ENCODE data around the gene SENP8.
"Not testable (repeated sequence)": the region's sequence is repeated elsewhere in the genome, so short reads cannot be mapped to it uniquely, and the experiment has no call there.

SENP8 gene

DNA sequence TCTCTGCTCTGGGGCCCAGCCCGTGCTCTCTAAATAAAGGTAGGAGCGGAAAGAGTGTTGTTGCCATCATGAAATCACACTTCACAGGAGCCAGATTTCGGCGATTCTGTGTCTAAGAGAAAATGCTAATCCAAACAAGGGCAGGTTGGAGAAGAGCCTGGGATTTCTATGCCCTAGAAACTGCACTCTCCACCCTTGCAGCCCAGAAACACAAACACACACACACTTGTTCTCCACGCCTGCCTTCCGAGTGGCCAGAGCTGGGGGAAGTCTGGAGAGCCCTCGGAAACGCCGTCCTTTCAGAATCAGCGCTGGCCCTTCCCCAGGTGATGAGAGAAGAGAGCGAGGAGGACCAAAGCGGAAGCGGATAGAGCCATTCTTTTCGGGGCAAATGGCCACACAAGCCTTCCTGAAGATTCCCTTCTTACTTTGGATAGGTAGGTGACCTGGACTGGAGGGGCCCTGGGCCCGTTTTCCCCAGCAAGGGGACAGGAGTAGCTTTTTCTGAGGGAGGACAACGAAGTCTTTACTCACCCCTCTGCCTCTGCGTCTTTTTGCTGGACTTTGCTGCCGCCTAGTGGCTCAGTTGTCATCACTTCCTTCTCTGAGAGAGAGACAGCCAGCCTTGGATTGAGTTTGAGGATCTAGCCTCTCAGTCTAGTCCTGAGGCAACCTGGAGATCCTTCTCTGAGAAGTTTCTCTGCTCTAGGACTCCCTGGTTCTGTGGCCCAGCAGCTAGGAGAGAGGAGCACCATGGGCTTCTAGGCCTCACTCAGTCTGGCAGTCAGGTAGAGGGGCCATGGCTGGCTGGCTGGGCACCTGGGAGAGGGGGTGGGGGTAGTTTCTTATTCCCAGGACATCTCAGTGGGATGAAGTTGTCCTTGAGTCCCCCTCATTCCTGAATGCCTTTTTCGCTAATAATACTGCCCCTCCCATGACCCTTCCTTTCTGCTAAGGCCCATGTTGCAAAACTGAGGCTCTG, 37.7 kb downstream of the SENP8 start:
- DNase-seq (ENCODE audit: low spot score): peak; percentile 72

- no peak for DNase-seq (ENCODE audit: low spot score)
Observed at GRCh38 chr15:72156928-72157327, 38.7 kb downstream of the SENP8 start.

GRCh38 chr15:72160696-72161245, 42.6 kb downstream of the SENP8 start:
- DNase-seq (ENCODE audit: low spot score): no peak

DNA sequence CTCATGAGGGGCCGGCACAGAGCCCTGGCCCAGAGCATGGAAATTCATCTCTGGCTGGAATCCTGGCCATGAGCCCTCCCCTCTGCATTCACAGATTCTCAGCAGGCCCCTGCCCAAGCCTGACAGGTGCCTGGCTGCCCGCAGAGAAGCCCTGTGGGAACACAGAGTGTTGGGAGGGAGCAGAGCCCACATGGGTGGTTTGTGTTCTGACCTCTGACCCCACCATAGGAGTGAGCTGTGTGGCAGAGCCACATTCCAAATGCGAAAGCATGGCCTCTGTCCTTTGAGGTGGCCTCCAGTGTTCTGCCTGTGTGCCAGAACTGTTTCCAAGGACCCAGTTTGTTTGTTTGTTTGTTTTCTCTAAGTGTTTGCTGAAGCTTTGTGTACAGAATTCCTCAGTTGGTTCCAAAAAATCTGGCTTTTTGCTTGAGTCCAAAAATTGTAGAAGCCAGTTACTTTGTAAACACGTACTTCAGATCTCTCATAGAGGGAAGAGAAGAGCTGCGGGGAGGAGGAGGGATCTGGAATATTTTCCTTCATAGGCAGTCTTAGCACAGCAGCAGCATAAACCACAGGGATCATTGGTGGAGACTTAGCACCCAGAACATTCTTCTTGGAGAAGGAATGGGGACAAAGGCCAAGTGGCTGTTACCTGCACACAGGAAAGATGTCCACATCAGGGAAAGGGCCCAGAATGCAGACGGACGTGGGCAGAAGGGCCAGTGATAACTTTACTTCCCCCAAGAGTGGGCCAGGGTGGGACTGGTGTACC, 43.3 kb downstream of the SENP8 start:
- no peak for DNase-seq (ENCODE audit: low spot score)

GRCh38 chr15:72162569-72162968, 44.4 kb downstream of the SENP8 start:
- DNase-seq (ENCODE audit: low spot score): no peak

GRCh38 chr15:72163719-72164118, 45.5 kb downstream of the SENP8 start:
- no peak for DNase-seq (ENCODE audit: low spot score)

DNA sequence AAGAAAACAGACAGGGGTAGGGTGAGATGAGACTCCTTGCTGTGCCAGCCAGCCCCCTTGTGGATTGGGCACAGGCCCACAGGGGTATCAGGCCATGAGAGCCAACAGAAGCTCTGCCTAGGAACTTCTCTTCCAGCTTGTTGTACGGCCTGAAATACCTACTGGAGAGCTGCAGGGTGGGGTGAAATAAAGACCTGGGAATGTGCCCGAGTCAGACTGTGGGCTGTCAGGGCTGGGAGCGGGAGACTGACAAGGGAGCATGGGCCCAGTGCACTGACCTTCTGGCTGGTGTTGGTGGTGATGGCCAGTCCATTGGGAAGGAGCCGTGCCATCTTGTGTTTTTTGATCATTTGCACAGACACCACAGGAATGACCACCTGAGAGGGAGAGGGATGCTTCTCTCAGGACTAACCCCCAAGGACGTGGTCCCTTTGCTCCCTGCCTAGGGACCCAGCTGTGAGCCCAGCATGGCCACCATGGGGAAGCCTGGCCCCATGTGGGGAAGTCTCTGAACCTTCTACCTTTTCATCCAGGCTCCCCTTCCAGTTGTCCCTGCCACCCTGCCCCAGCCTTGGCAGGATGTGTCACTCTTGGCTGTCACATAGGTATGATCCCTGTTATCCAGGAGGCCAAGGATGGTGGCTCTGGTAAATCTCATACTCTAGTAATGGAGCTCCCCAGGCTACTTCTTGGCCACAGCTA, 48.7 kb downstream of the SENP8 start:
- no peak for DNase-seq (ENCODE audit: low spot score)

GRCh38 chr15:72167445-72167844, 49.2 kb downstream of the SENP8 start:
- no peak for DNase-seq (ENCODE audit: low spot score)

DNA sequence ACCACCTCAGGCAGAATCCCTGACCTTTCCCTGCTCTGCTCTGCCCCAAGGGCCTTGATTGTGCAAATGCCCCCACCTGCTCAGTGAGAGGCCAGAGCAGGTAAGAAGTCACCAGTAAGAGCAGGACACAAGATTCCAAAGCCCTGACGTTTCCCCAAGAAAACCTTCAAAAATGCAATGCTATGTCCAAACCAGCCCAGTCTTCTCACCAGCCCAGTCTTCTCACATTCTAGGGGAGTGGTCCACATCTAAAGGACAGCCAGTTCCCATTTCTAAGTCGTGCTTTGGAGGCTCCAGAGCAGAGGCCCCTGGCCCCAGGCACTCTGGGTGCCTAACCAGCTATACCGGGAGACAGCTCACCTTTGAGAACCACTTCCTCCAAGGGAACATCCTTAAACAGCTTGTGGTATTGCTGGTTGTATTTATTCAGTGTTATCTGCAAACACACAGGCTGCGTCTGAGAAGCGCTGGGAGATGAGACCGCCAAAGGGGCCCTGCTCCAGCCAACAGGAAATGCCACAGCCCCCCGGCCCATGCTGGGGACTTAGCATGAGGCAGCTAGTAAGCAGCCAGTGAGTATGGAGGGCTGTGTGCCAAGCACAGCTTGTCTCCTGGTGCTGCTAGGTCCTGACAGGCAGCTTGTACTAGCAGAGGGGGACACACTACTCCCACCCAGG, 50.1 kb downstream of the SENP8 start:
- no peak for DNase-seq (ENCODE audit: low spot score)

- no peak for DNase-seq (ENCODE audit: low spot score)
Observed at GRCh38 chr15:72168808-72169190, 50.6 kb downstream of the SENP8 start.

- no peak for DNase-seq (ENCODE audit: low spot score)
Observed at GRCh38 chr15:72169236-72169920, 51.2 kb downstream of the SENP8 start.

- no peak for DNase-seq (ENCODE audit: low spot score)
Observed at GRCh38 chr15:72169921-72170611, 51.9 kb downstream of the SENP8 start.

- DNase-seq (ENCODE audit: low spot score): no peak
Observed at GRCh38 chr15:72170691-72171090, 52.5 kb downstream of the SENP8 start.

DNA sequence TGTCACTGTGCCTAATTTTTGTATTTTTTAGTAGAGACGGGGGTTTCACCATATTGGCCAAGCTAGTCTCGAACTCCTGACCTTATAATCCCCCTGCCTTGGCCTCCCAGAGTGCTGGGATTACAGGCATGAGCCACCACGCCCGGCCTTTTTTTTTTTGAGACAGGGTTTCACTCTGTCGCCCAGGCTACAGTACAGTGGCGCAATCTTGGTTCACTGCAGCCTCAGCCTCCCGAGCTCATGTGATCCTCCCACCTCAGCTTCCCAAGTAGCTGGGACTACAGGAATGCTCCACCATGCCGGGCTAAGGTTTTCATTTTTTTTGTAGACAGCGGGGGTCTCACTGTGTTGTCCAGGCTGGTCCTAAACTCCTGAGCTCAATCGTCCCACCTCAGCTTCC, 53.8 kb downstream of the SENP8 start:
- DNase-seq (ENCODE audit: low spot score): not testable (repeated sequence)

GRCh38 chr15:72172796-72173195, 54.6 kb downstream of the SENP8 start:
- no peak for DNase-seq (ENCODE audit: low spot score)

DNA sequence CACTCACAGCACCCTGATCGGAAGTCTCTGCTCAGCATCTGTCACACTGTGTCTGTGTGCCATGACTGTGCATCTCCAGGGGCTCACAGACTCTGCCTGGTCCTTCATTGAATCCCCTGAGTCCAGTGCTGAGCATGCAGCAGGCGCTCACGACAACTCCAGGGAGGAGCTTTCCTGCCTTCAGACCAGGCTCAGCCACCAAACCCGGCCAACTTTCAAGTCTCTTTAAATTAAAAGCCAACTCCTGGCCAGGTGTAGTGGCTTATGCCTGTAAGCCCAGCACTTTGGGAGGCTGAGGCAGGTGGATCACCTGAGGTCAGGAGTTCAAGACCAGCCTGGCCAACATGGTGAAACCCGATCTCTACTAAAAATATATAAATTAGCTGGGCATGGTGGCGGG, 55.2 kb downstream of the SENP8 start:
- no peak for DNase-seq (ENCODE audit: low spot score)

- no peak for DNase-seq (ENCODE audit: low spot score)
Observed at GRCh38 chr15:72173864-72174550, 55.8 kb downstream of the SENP8 start.

DNA sequence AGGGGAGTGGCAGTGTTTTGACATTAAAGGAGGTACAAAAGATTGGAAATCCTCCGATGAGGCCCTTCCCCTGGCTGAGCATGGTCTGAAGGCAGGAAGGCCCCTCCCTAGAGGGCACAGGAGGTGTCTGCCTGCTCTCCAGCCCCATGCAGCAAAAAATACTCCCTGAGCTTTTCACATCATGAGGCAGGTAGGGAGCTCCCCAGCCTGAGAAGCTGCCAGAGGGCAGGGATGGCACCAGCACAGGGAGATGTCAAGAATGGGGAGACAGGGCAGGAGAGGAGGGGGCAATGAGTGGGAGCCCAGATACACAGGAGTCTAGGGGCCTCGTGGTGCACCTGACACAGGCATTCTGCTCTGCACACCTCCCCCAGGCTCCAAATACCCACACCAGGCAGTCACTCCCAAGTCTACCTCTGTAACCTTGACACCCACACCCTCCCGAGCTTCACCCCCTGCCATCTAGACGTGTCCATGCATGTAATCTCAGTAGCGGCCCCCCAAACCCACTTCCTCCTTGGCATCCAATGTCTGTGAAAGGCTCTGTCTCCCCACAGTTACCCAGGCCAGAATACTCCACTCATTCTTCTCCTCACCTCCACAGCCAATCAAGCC, 56.5 kb downstream of the SENP8 start:
- no peak for DNase-seq (ENCODE audit: low spot score)

Measured in hematopoietic multipotent progenitor cell treated with erythropoietin and hydrocortisone succinate and interleukin-3 and kit ligand, for 15 days (in vitro differentiated cells).